CD4-positive, alpha-beta T cell (primary cell): ENCODE data around the gene CNDP2. TPM values are rescaled to one million over a fixed set of nuclear protein-coding genes. Genes with fewer than 3 reads are reported as not detected.

ENCODE experiments used
- ATAC-seq: fragments of 200-7000 bp; cut with Tn5 transposase; one replicate; pipeline ENCODE4 v1.10.0; 2022; ENCODE audit warnings: mild to moderate bottlenecking; ENCODE audit not compliant: poor library complexity
- CTCF ChIA-PET: fragments of 350-600 bp; sonication (Branson Sonifier 250); formaldehyde crosslinking; loops from one replicate; lab custom pipeline; 2021; ENCODE audit warnings: antibody characterized with exemption, inconsistent platforms; lab: Charles Lee
- POLR2A ChIA-PET: fragments of 350-600 bp; sonication (Branson Sonifier 250); formaldehyde crosslinking; loops from one replicate; lab custom pipeline; 2021; ENCODE audit warnings: antibody characterized with exemption, inconsistent platforms; lab: Charles Lee
- DNase-seq, 14 experiments: peaks; one replicate each; pipeline ENCODE4 v3.0.0-alpha.2; 2013 to 2020; ENCODE audit warnings: mixed read lengths in 2 of 14
- H3K27ac ChIP-seq, 2 donors: one replicate each; pipeline versions ENCODE4 v1.5.1 to v1.7.0; 2013; ENCODE audit warnings: low read length in 2 of 2, low read depth in 1 of 2, mild to moderate bottlenecking in 1 of 2
- H3K27me3 ChIP-seq, 2 experiments: 1 replicate in 1 of 2; 2 replicates in 1 of 2; pipeline versions ENCODE4 v1.6.1 to v1.7.0; 2013; ENCODE audit warnings: low read length in 2 of 2, control low read depth in 1 of 2, mild to moderate bottlenecking in 1 of 2, moderate library complexity in 1 of 2; ENCODE audit not compliant: insufficient read depth in 2 of 2, control insufficient read depth in 1 of 2
- H3K36me3 ChIP-seq: one replicate; pipeline ENCODE4 v1.6.1; 2013; ENCODE audit warnings: low read length, control low read depth; ENCODE audit not compliant: insufficient read depth
- H3K4me1 ChIP-seq: one replicate; pipeline ENCODE4 v1.6.1; 2013; ENCODE audit warnings: low read length, control low read depth; ENCODE audit not compliant: insufficient read depth
- H3K4me3 ChIP-seq: one replicate; pipeline ENCODE4 v1.5.1; 2013; ENCODE audit warnings: mild to moderate bottlenecking, low read length, moderate library complexity
- H3K9me3 ChIP-seq, 2 experiments: 1 replicate in 1 of 2; 2 replicates in 1 of 2; pipeline versions ENCODE4 v1.6.1 to v1.7.0; 2013; ENCODE audit warnings: low read length in 2 of 2, mild to moderate bottlenecking in 2 of 2, control low read depth in 1 of 2, moderate library complexity in 1 of 2; ENCODE audit not compliant: control insufficient read depth in 1 of 2, insufficient read depth in 1 of 2
- H3K27ac Mint-ChIP-seq: one replicate; pipeline ENCODE4 v1.8.0; 2020; ENCODE audit warnings: mixed read lengths
- H3K27me3 Mint-ChIP-seq: one replicate; pipeline ENCODE4 v1.8.0; 2021; ENCODE audit warnings: mixed read lengths
- H3K36me3 Mint-ChIP-seq: one replicate; pipeline ENCODE4 v1.8.0; 2021; ENCODE audit warnings: low read depth, mixed read lengths
- H3K4me1 Mint-ChIP-seq: one replicate; pipeline ENCODE4 v1.8.0; 2021; ENCODE audit warnings: low read depth, mixed read lengths
- H3K4me3 Mint-ChIP-seq: one replicate; pipeline ENCODE4 v1.8.0; 2020; ENCODE audit warnings: mild to moderate bottlenecking, mixed read lengths
- H3K9me3 Mint-ChIP-seq: one replicate; pipeline ENCODE4 v1.8.0; 2020; ENCODE audit warnings: mixed read lengths
- CTCF ChIP-seq: fragments of 200-600 bp; IDR thresholded peaks from one replicate; pipeline ENCODE4 v1.8.0; 2022; ENCODE audit warnings: antibody characterized with exemption, mild to moderate bottlenecking
- intact Hi-C, 2 experiments: fragments of 100-400 bp; cut with DNase I in 1 of 2; cut with micrococcal nuclease in 1 of 2; formaldehyde crosslinking; loops; one replicate each; pipeline versions ENCODE4 v1.15.1 to v1.9.0; 2023 to 2025; cut with DNase I, micrococcal nuclease
- total RNA-seq, 174 experiments: library from RNA in 2 of 174; stranded (reverse) in 2 of 174; gene quantifications; one replicate each; pipeline ENCODE4 v1.2.3 and lab custom pipeline; 2021 to 2026

The CNDP2 gene
- total RNA-seq, 2 experiments from 2014 or later: 75.5 to 75.7 TPM

DNA sequence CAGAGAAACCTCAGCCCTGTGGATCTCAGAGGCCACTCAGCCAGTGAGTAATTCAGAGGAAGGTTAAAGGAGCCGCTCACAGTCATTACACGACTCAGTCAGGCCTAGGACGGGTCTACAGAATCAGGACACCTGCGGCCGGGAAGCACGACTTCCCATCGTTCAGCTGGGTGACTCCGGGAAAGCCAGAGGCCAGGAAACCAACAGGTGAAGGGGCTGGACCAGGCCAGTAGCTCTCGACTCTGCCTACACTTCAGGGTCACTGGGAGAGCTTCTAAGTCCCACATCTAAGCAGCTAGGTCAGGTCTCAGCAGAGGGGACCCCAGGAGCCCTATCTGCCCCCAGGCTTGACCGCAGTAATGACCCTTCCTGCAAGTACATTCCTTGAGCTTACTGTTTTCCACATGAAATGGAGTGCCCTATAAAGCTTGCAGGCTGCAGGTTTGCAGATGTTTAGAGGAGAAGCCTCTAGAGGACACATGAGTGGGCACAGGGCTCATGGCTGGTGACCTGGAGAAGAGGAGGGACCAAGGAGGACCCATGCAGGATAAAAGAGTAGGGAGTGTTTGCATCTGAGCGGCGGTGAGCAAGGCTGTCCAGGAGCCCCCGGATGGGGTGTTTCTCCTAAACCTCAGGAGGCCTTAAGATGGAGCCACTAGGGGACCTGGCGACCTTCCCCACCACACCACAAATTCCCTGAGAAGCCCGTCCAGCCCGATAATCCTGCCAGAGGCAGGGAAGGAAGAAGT lies 48.6 kb upstream of the CNDP2 start:
- DNase-seq: no peak
- Mint-ChIP-seq H3K36me3 (no peaks in the 10 kb centered on the region), H3K9me3 (no peaks in the 10 kb centered on the region), H3K27me3 (peaks cover 9% of the 10 kb centered on the region), H3K4me3 (no peak overlapping the region), H3K27ac (no peak overlapping the region), H3K4me1 (no peaks in the 10 kb centered on the region)
- intact Hi-C loops: no loop called here
- no peak for ATAC-seq
- ChIA-PET CTCF (no interaction called here), POLR2A (no interaction called here)
- no peaks in the 10 kb centered on the region for H3K4me1 ChIP-seq
- H3K4me3 ChIP-seq: no peak overlapping the region
- no peak for TF ChIP-seq CTCF
- H3K27ac ChIP-seq: no peak overlapping the region
- H3K27me3 ChIP-seq: no peaks in the 10 kb centered on the region
- no peaks in the 10 kb centered on the region for H3K9me3 ChIP-seq
- H3K36me3 ChIP-seq: no peaks in the 10 kb centered on the region

DNA sequence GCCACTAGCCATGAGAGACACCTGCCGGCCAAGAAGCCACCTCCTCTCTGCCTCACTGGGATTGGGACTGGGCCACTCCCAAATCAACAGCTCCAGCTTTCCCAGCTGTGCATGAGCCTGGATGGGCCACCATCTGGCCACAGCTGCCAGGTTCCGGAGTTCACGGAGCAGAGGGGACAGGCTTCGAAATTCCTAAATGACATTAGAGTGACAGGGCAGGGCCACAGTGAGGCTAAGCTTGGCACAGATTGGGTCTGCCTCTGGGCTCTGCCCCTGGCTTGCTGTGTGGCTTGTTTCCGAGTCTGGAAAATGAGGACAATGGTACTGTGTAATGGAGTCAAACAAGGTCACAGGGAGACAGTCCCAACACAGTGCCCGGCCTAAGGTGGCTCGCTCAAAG lies 45.5 kb upstream of the CNDP2 start:
- Histone ChIP-seq H3K36me3 (no peaks in the 10 kb centered on the region), H3K4me1 (no peaks in the 10 kb centered on the region), H3K27ac (no peak overlapping the region), H3K4me3 (no peak overlapping the region), H3K9me3 (peaks cover 0 to 4% of the 10 kb centered on the region in 2 experiments), H3K27me3 (peaks cover 5 to 23% of the 10 kb centered on the region in 2 experiments)
- ATAC-seq (no peak), DNase-seq (no peak)
- TF ChIP-seq CTCF: no peak
- Mint-ChIP-seq H3K4me3 (no peak overlapping the region), H3K4me1 (no peaks in the 10 kb centered on the region), H3K9me3 (no peaks in the 10 kb centered on the region), H3K27me3 (peaks cover 36% of the 10 kb centered on the region), H3K36me3 (no peaks in the 10 kb centered on the region), H3K27ac (no peak overlapping the region)
- intact Hi-C loops: no loop called here
- ChIA-PET CTCF (no interaction called here), POLR2A (no interaction called here)

DNA sequence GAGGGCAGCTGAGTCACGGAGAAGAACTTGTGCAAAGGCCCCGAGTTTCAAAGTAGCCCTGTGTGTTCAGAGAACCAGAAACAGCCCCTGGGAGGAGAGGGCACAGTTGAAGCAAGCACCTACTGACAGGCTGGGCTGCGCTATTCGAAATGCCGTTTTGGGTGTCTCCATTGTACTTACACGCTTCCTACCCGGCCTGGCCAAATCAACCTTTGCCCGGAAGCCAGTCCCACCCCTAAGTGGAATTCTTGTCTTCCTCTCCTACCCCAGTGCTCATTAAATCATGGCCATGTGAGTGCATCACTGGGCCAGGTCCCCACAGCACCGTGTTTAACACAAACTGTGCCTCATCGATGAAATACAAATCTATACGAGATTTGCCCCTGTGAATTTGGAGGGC lies 45.0 kb upstream of the CNDP2 start:
- no peak for TF ChIP-seq CTCF
- intact Hi-C loops: no loop called here
- ChIA-PET CTCF (no interaction called here), POLR2A (no interaction called here)
- DNase-seq: no peak
- no peak overlapping the region for H3K4me3 ChIP-seq
- H3K9me3 Mint-ChIP-seq: no peaks in the 10 kb centered on the region
- H3K4me3 Mint-ChIP-seq: no peak overlapping the region
- no peaks in the 10 kb centered on the region for H3K36me3 Mint-ChIP-seq
- no peaks in the 10 kb centered on the region for H3K4me1 Mint-ChIP-seq
- ATAC-seq: no peak
- H3K27me3 ChIP-seq: peaks cover 10 to 28% of the 10 kb centered on the region in 2 experiments
- no peak overlapping the region for H3K27ac ChIP-seq
- peaks cover 0 to 4% of the 10 kb centered on the region in 2 experiments for H3K9me3 ChIP-seq
- no peaks in the 10 kb centered on the region for H3K36me3 ChIP-seq
- H3K4me1 ChIP-seq: peaks cover 2% of the 10 kb centered on the region
- peaks cover 37% of the 10 kb centered on the region for H3K27me3 Mint-ChIP-seq
- H3K27ac Mint-ChIP-seq: no peak overlapping the region
